Activated CD4-positive, alpha-beta T cell treated with anti-CD3 and anti-CD28 coated beads, Interleukin-2, amount 10 ng/mL, durations not matched to agents 24 days and 14 days (primary cell): Measurements from ENCODE around the gene POC5. TPM values are rescaled to one million over a fixed set of nuclear protein-coding genes. Genes with fewer than 3 reads are reported as not detected.

Experiments used
- DNase-seq: peaks from one replicate; pipeline ENCODE4 v3.0.0; 2022
- H3K27ac Mint-ChIP-seq: one replicate; pipeline ENCODE4 v1.8.0; 2022; ENCODE audit warnings: mild to moderate bottlenecking, mixed read lengths
- H3K27me3 Mint-ChIP-seq: one replicate; pipeline ENCODE4 v1.8.0; 2022; ENCODE audit warnings: mixed read lengths
- H3K36me3 Mint-ChIP-seq: one replicate; pipeline ENCODE4 v1.8.0; 2022; ENCODE audit warnings: low read depth, mild to moderate bottlenecking, mixed read lengths
- H3K4me1 Mint-ChIP-seq: one replicate; pipeline ENCODE4 v1.8.0; 2021; ENCODE audit warnings: mixed read lengths
- H3K4me3 Mint-ChIP-seq: one replicate; pipeline ENCODE4 v1.8.0; 2022; ENCODE audit warnings: mild to moderate bottlenecking, moderate library complexity, mixed read lengths
- H3K9me3 Mint-ChIP-seq: one replicate; pipeline ENCODE4 v1.8.0; 2021; ENCODE audit warnings: mixed read lengths
- intact Hi-C: fragments of 100-400 bp; cut with micrococcal nuclease; formaldehyde crosslinking; loops from one replicate; pipeline ENCODE4 v1.15.1; 2023
- total RNA-seq: library from RNA; stranded (reverse); gene quantifications from 2 replicates; pipeline ENCODE4 v1.2.3, GENCODE V29; 2022

Gene POC5
- total RNA-seq, 1 donor from 2014 or later = 20.8 TPM

- H3K4me3 Mint-ChIP-seq = no peak overlapping the region
- intact Hi-C loops = no loop called here
Measured at GRCh38 chr5:75637949-75638348, 79.3 kb downstream of the POC5 start.

GRCh38 chr5:75632321-75632720 lies 84.9 kb downstream of the POC5 start:
- H3K36me3 Mint-ChIP-seq = no peaks in the 10 kb centered on the region
- H3K27ac Mint-ChIP-seq = no peak overlapping the region
- H3K4me3 Mint-ChIP-seq = no peak overlapping the region
- peaks cover 4% of the 10 kb centered on the region for H3K27me3 Mint-ChIP-seq
- peaks cover 2% of the 10 kb centered on the region for H3K4me1 Mint-ChIP-seq
- H3K9me3 Mint-ChIP-seq = peaks cover 5% of the 10 kb centered on the region
- intact Hi-C loops = no loop called here
- DNase-seq = no peak

More at GRCh38 chr5:75637949-75638348, 79.3 kb downstream of the POC5 start:
- no peak for DNase-seq
- H3K4me1 Mint-ChIP-seq = peaks cover 2% of the 10 kb centered on the region
- peaks cover 4% of the 10 kb centered on the region for H3K27me3 Mint-ChIP-seq
- no peak overlapping the region for H3K27ac Mint-ChIP-seq
- no peaks in the 10 kb centered on the region for H3K36me3 Mint-ChIP-seq
- H3K9me3 Mint-ChIP-seq = peaks cover 5% of the 10 kb centered on the region

- H3K4me3 Mint-ChIP-seq = no peak overlapping the region
- DNase-seq = no peak
- H3K27ac Mint-ChIP-seq = no peak overlapping the region
- H3K27me3 Mint-ChIP-seq = no peaks in the 10 kb centered on the region
- intact Hi-C loops = no loop called here
- H3K9me3 Mint-ChIP-seq = peaks cover 5% of the 10 kb centered on the region
- H3K4me1 Mint-ChIP-seq = peaks cover 2% of the 10 kb centered on the region
- H3K36me3 Mint-ChIP-seq = no peaks in the 10 kb centered on the region
Measured at GRCh38 chr5:75630875-75631274, 86.4 kb downstream of the POC5 start.

GRCh38 chr5:75627801-75628200 lies 89.4 kb downstream of the POC5 start:
- no peaks in the 10 kb centered on the region for H3K36me3 Mint-ChIP-seq
- no peaks in the 10 kb centered on the region for H3K9me3 Mint-ChIP-seq
- intact Hi-C loops = no loop called here
- H3K4me1 Mint-ChIP-seq = no peaks in the 10 kb centered on the region
- H3K27me3 Mint-ChIP-seq = no peaks in the 10 kb centered on the region
- no peak overlapping the region for H3K27ac Mint-ChIP-seq
- H3K4me3 Mint-ChIP-seq = no peak overlapping the region
- no peak for DNase-seq

GRCh38 chr5:75626959-75627358 lies 90.3 kb downstream of the POC5 start:
- no peaks in the 10 kb centered on the region for H3K36me3 Mint-ChIP-seq

More at GRCh38 chr5:75626959-75627358, 90.3 kb downstream of the POC5 start:
- Mint-ChIP-seq H3K27ac (no peak overlapping the region), H3K4me3 (no peak overlapping the region), H3K27me3 (no peaks in the 10 kb centered on the region), H3K4me1 (no peaks in the 10 kb centered on the region), H3K9me3 (no peaks in the 10 kb centered on the region)
- intact Hi-C loops = no loop called here
- DNase-seq = no peak

Other genes starting within 250 kb of the POC5 start
- 46.4 and 49.2 TPM in 2 replicates for gene CERT1, start 205.8 kb downstream of the POC5 start, total RNA-seq
- 40.4 and 41.6 TPM in 2 replicates for gene POLK, start 205.5 kb downstream of the POC5 start, total RNA-seq
- 0.36 and 0.40 TPM in 2 replicates for gene ANKDD1B, start 106.0 kb downstream of the POC5 start, total RNA-seq